Choroid plexus epithelial cell (primary cell): ENCODE results near the gene DPP6.

Source experiments
- DNase-seq: peaks from one replicate; pipeline ENCODE4 v3.0.0-alpha.2; 2010; ENCODE audit warnings: low read depth
- H3K4me3 ChIP-seq: 2 replicates; pipeline ENCODE4 v1.5.1; 2011; ENCODE audit warnings: low read depth, mild to moderate bottlenecking, control low read depth, low read length, moderate library complexity
- CTCF ChIP-seq: conservative IDR thresholded peaks from 2 replicates; pipeline ENCODE4 v1.5.1; 2011; ENCODE audit warnings: low read depth, mild to moderate bottlenecking, control low read depth, inconsistent platforms, low read length, moderate library complexity

Gene DPP6

GRCh38 chr7:154475864-154476263 lies 423.7 kb downstream of the DPP6 start:
- no peak for TF ChIP-seq CTCF
- no peak for DNase-seq
- H3K4me3 ChIP-seq: no peak overlapping the region

GRCh38 chr7:154480817-154481216 lies 428.6 kb downstream of the DPP6 start:
- no peak for TF ChIP-seq CTCF
- no peak for DNase-seq
- no peak overlapping the region for H3K4me3 ChIP-seq

DNA sequence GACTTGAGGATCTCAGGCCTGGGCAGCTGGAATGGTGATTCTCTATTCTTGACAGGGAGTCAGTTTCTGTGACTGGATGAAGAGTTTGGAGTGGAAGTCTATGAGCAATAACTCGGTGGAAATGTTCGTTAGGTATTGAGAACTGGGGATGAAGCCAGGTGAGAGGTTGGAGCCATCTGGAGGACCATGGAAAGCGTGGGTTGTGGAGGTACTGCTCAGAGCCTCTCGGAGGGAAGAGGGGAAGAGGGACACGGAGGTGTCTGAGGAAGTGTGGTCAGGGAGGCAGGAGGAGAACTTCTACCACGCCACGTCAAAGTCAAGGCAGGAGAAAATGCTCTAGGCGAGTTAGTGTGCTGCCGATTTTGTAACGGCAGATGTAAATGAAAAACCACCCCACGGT lies 430.7 kb downstream of the DPP6 start:
- no peak overlapping the region for H3K4me3 ChIP-seq
- no peak for DNase-seq
- no peak for TF ChIP-seq CTCF

GRCh38 chr7:154484406-154484805 lies 432.2 kb downstream of the DPP6 start:
- no peak for DNase-seq
- no peak overlapping the region for H3K4me3 ChIP-seq
- TF ChIP-seq CTCF: no peak

DNA sequence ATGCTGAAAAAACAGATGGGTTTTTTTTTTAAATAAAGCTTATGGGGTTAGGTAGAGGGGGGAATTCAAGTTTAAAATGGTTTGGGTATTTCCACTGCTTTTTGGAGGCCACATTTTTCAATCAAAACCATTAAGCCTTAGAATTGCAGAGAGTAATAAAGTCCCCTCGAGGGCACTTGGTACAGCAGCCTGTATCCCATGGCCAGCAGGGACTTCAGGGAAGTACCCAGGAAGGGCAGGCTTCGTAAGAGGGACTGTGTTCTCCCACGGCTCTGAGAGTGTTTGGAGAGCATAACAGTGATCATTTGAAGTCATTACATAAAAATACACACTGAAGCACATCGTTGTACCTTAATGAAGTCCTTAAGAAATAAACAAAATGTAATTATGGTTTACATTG lies 432.7 kb downstream of the DPP6 start:
- no peak for DNase-seq
- H3K4me3 ChIP-seq: no peak overlapping the region
- TF ChIP-seq CTCF: no peak

DNA sequence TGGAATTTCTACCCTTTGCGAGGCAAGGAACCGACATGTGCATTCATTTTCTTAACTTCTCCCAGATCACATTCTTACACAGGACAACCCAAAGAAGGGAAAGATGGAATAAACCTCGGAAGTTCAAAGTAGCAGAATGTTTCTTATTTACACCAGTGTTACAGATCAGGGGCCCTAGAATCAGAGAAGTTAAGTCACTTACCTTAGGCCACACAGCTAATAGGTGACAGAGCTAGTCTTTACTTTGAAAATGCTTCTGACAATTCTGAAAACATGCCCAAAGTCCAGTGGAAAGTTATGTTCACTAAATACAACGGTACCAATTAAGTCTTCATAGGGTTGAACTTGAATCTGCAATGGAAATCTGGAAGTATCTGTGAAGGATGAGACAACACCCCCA lies 437.7 kb downstream of the DPP6 start:
- H3K4me3 ChIP-seq: no peak overlapping the region
- DNase-seq: no peak
- no peak for TF ChIP-seq CTCF

DNA sequence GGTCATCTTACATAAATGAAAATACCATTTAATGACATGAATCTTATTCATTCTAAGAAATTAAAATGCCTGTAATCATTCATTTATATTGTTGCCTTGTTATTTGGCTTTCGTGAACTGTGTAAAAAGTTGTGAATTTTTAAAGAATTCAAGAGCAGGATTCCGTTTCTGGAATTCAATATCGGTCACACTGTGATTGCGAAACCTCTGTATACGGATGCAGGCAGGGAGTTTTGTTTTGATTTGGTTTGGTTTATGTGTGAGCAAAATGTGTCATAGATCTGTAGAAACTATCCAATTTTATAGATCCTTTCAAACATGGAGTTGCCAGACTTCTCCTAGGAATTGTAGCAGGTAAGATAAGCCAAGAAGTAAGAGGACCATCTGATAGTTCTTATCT lies 441.4 kb downstream of the DPP6 start:
- TF ChIP-seq CTCF: no peak
- DNase-seq: no peak
- no peak overlapping the region for H3K4me3 ChIP-seq
